HG03039 (cell line): ENCODE data around the gene HOXA9.

ENCODE experiments used
- ATAC-seq: cut with Tn5 transposase; IDR thresholded peaks from one replicate; pipeline ENCODE4 v1.9.1; 2021; ENCODE audit warnings: mild to moderate bottlenecking, moderate library complexity; ENCODE audit not compliant: unreplicated experiment

Gene HOXA9

GRCh38 chr7:27201580-27202017, 36.3 kb upstream of the HOXA9 start:
- ATAC-seq = no peak

GRCh38 chr7:27200761-27201579, 35.6 kb upstream of the HOXA9 start:
- ATAC-seq = no peak

GRCh38 chr7:27199849-27200760, 34.8 kb upstream of the HOXA9 start, which contains the start of gene HOXA13:
Gene HOXA13, minus strand, starts transcription at chr7:27200091. Its CDS starts 14 bp downstream, at chr7:27200077.
- ATAC-seq = no peak

GRCh38 chr7:27198871-27199801, 33.8 kb upstream of the HOXA9 start:
- no peak for ATAC-seq

GRCh38 chr7:27198138-27198841, 33.0 kb upstream of the HOXA9 start:
- no peak for ATAC-seq

- no peak for ATAC-seq
Measured at GRCh38 chr7:27197137-27198042, 32.1 kb upstream of the HOXA9 start.

GRCh38 chr7:27196287-27196767, 31.0 kb upstream of the HOXA9 start:
- no peak for ATAC-seq

- ATAC-seq = no peak
Measured at GRCh38 chr7:27194686-27195379, 29.5 kb upstream of the HOXA9 start.

- no peak for ATAC-seq
Measured at GRCh38 chr7:27194002-27194352, 28.6 kb upstream of the HOXA9 start.

GRCh38 chr7:27193335-27194001, 28.1 kb upstream of the HOXA9 start:
- ATAC-seq = no peak

- ATAC-seq = no peak
Measured at GRCh38 chr7:27192546-27193334, 27.4 kb upstream of the HOXA9 start.

- ATAC-seq = no peak
Measured at GRCh38 chr7:27191833-27192545, 26.7 kb upstream of the HOXA9 start.

- no peak for ATAC-seq
Measured at GRCh38 chr7:27191161-27191731, 25.9 kb upstream of the HOXA9 start.

GRCh38 chr7:27189997-27190748, 24.8 kb upstream of the HOXA9 start:
- ATAC-seq = no peak

GRCh38 chr7:27189295-27189996, 24.1 kb upstream of the HOXA9 start:
- no peak for ATAC-seq
